Measurements from ENCODE around the gene B4GALT2. TPM values are rescaled to one million over a fixed set of nuclear protein-coding genes. Genes with fewer than 3 reads are reported as not detected.

Gene B4GALT2
- total and polyA plus RNA-seq, 4 donors = 34.8 to 139 (median 110) TPM

DNA sequence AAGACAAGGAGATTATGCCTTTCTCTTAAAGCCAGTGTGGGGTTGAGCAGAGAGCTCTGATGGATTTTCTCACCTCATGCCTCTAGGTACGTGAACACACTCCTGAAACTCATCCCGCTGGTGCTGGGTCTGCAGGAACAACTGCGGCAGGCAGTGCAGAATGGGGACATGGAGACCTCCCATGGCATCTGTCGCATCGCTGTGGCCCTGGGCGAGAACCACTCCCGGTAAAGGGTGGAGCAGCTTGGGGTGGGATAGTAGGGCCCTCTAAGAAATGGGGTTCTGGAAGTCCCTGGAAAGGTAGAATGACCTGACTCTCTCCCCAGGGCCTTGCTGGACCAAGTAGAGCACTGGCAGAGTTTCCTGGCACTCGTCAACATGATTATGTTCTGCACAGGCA lies 22.8 kb upstream of the B4GALT2 start:
- H3K27ac ChIP-seq (ENCODE audit: low read depth, low read length) = no peak overlapping the region
- no peaks in the 10 kb centered on the region for H3K27me3 ChIP-seq (ENCODE audit: control insufficient read depth, insufficient read depth, low read length)
- no peak for DNase-seq (ENCODE audit: low read depth in 4 of 6, low spot score in 6 of 6)
- peaks cover 18% of the 10 kb centered on the region for H3K4me1 ChIP-seq (ENCODE audit: control insufficient read depth, insufficient read depth, low read length)
- H3K9me3 ChIP-seq (ENCODE audit: control insufficient read depth, insufficient read depth, low read length) = no peaks in the 10 kb centered on the region
- no peak overlapping the region for H3K4me3 ChIP-seq (ENCODE audit: low read depth, low read length)
- peaks cover 44% of the 10 kb centered on the region for H3K36me3 ChIP-seq (ENCODE audit: control insufficient read depth, insufficient read depth, low read length)
- WGBS (ENCODE audit: insufficient coverage) = 97% methylated on average over 8 of the region's 8 CpGs

DNA sequence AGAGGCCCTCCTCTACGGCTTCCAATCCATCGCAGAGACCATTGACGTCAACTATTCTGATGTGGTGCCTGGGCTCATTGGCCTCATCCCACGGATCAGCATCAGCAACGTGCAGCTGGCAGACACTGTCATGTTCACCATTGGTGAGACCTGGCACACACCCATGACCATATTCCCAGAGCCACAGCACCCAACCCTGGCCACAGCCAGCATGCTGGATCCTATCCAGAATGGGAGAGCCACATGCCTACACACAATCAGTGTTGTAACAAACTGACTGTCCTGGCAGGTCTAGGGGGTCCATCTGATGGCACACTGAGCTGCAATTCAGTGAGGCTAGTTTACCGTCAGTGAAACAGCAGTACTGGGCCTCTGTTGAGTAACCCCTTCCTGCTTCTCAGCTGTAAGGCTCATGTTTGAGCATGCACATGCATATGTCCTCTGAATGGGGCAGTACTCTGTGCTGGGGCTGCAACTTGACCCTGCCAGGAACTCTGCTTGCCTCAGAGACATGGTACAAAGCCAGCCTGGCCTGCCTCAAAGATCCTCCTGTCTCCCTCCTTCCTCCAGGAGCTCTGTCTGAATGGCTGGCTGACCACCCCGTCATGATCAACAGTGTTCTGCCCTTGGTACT lies 21.5 kb upstream of the B4GALT2 start:
- Histone ChIP-seq H3K27me3 (ENCODE audit: control insufficient read depth, insufficient read depth, low read length) (no peaks in the 10 kb centered on the region), H3K9me3 (ENCODE audit: control insufficient read depth, insufficient read depth, low read length) (no peaks in the 10 kb centered on the region), H3K4me3 (ENCODE audit: low read depth, low read length) (no peak overlapping the region), H3K27ac (ENCODE audit: low read depth, low read length) (no peak overlapping the region), H3K36me3 (ENCODE audit: control insufficient read depth, insufficient read depth, low read length) (peaks cover 54% of the 10 kb centered on the region), H3K4me1 (ENCODE audit: control insufficient read depth, insufficient read depth, low read length) (peaks cover 18% of the 10 kb centered on the region)
- DNase-seq (ENCODE audit: low read depth in 4 of 6, low spot score in 6 of 6) = no peak
- WGBS (ENCODE audit: insufficient coverage) = 88% methylated on average over 7 of the region's 7 CpGs

- Histone ChIP-seq H3K27ac (ENCODE audit: low read depth, low read length) (no peak overlapping the region), H3K27me3 (ENCODE audit: control insufficient read depth, insufficient read depth, low read length) (no peaks in the 10 kb centered on the region), H3K4me1 (ENCODE audit: control insufficient read depth, insufficient read depth, low read length) (peaks cover 9% of the 10 kb centered on the region), H3K4me3 (ENCODE audit: low read depth, low read length) (no peak overlapping the region), H3K36me3 (ENCODE audit: control insufficient read depth, insufficient read depth, low read length) (peaks cover 59% of the 10 kb centered on the region), H3K9me3 (ENCODE audit: control insufficient read depth, insufficient read depth, low read length) (no peaks in the 10 kb centered on the region)
- 72% methylated on average over 2 of the region's 9 CpGs for WGBS (ENCODE audit: insufficient coverage)
- peak in 1 of 6 donors; percentile 47 for DNase-seq (ENCODE audit: low read depth in 4 of 6, low spot score in 6 of 6)
Observed at GRCh38 chr1:43958351-43959255, 20.4 kb upstream of the B4GALT2 start.

- H3K27ac ChIP-seq (ENCODE audit: low read depth, low read length) = no peak overlapping the region
- peaks cover 78% of the 10 kb centered on the region for H3K36me3 ChIP-seq (ENCODE audit: control insufficient read depth, insufficient read depth, low read length)
- no peaks in the 10 kb centered on the region for H3K9me3 ChIP-seq (ENCODE audit: control insufficient read depth, insufficient read depth, low read length)
- WGBS (ENCODE audit: insufficient coverage) = 89% methylated on average over 8 of the region's 8 CpGs
- no peaks in the 10 kb centered on the region for H3K4me1 ChIP-seq (ENCODE audit: control insufficient read depth, insufficient read depth, low read length)
- H3K4me3 ChIP-seq (ENCODE audit: low read depth, low read length) = no peak overlapping the region
- no peak for DNase-seq (ENCODE audit: low read depth in 4 of 6, low spot score in 6 of 6)
- H3K27me3 ChIP-seq (ENCODE audit: control insufficient read depth, insufficient read depth, low read length) = no peaks in the 10 kb centered on the region
Observed at GRCh38 chr1:43960798-43961197, 18.2 kb upstream of the B4GALT2 start.

DNA sequence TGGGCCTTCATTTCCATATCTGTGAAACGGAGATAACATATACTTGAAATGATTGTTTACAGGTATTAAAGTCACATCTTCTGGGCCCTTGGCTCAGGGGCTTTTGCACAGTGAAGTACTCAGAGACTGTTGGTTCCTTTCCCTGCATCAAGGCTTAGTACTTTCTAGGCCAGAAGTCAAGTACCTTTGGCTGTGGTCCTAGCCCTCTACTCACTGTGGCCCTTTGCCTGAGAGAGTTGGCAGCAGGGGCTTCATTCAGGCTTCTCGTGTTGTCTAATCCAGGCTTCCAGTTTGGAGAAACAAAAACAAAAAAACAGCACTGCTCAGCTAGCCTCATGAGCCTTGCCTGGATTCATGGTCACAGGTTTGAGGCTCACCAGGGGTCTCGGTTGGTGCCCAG lies 17.3 kb upstream of the B4GALT2 start:
- Histone ChIP-seq H3K4me3 (ENCODE audit: low read depth, low read length) (no peak overlapping the region), H3K4me1 (ENCODE audit: control insufficient read depth, insufficient read depth, low read length) (no peaks in the 10 kb centered on the region), H3K27me3 (ENCODE audit: control insufficient read depth, insufficient read depth, low read length) (no peaks in the 10 kb centered on the region), H3K9me3 (ENCODE audit: control insufficient read depth, insufficient read depth, low read length) (no peaks in the 10 kb centered on the region), H3K27ac (ENCODE audit: low read depth, low read length) (no peak overlapping the region), H3K36me3 (ENCODE audit: control insufficient read depth, insufficient read depth, low read length) (peaks cover 80% of the 10 kb centered on the region)
- DNase-seq (ENCODE audit: low read depth in 4 of 6, low spot score in 6 of 6) = peak in 1 of 6 donors; percentile 24
- 77% methylated on average over 2 of the region's 3 CpGs for WGBS (ENCODE audit: insufficient coverage)

GRCh38 chr1:43962324-43962723 lies 16.7 kb upstream of the B4GALT2 start:
- H3K36me3 ChIP-seq (ENCODE audit: control insufficient read depth, insufficient read depth, low read length) = peaks cover 80% of the 10 kb centered on the region
- no peaks in the 10 kb centered on the region for H3K27me3 ChIP-seq (ENCODE audit: control insufficient read depth, insufficient read depth, low read length)
- H3K4me3 ChIP-seq (ENCODE audit: low read depth, low read length) = no peak overlapping the region
- WGBS (ENCODE audit: insufficient coverage) = 100% methylated on average over 2 of the region's 2 CpGs
- no peaks in the 10 kb centered on the region for H3K4me1 ChIP-seq (ENCODE audit: control insufficient read depth, insufficient read depth, low read length)
- H3K27ac ChIP-seq (ENCODE audit: low read depth, low read length) = no peak overlapping the region
- DNase-seq (ENCODE audit: low read depth in 4 of 6, low spot score in 6 of 6) = no peak
- H3K9me3 ChIP-seq (ENCODE audit: control insufficient read depth, insufficient read depth, low read length) = no peaks in the 10 kb centered on the region

DNA sequence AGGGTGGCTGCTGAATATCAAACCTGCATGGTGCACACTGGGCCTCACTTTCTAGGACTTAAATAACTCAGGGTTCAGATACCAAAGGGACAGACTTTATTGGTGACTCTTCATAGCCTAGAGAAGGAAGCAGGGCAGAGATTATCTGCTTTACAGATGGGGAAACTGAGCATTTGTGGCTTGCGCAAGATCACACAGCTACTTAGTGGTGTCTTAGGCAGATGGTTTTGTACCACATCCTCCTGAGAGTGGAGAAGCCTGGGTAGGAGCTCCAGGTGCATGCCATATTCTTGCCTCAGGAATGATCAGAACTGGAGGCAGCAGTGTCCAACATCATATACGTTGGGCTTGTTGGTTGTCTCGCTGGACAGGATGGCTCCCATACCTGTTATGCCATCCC lies 16.0 kb upstream of the B4GALT2 start:
- no peaks in the 10 kb centered on the region for H3K27me3 ChIP-seq (ENCODE audit: control insufficient read depth, insufficient read depth, low read length)
- WGBS (ENCODE audit: insufficient coverage) = 95% methylated on average over 3 of the region's 3 CpGs
- H3K4me1 ChIP-seq (ENCODE audit: control insufficient read depth, insufficient read depth, low read length) = no peaks in the 10 kb centered on the region
- H3K27ac ChIP-seq (ENCODE audit: low read depth, low read length) = no peak overlapping the region
- no peaks in the 10 kb centered on the region for H3K9me3 ChIP-seq (ENCODE audit: control insufficient read depth, insufficient read depth, low read length)
- H3K4me3 ChIP-seq (ENCODE audit: low read depth, low read length) = no peak overlapping the region
- no peak for DNase-seq (ENCODE audit: low read depth in 4 of 6, low spot score in 6 of 6)
- H3K36me3 ChIP-seq (ENCODE audit: control insufficient read depth, insufficient read depth, low read length) = peaks cover 79% of the 10 kb centered on the region

GRCh38 chr1:43963890-43964289 lies 15.1 kb upstream of the B4GALT2 start:
- Histone ChIP-seq H3K4me3 (ENCODE audit: low read depth, low read length) (no peak overlapping the region), H3K27ac (ENCODE audit: low read depth, low read length) (no peak overlapping the region), H3K9me3 (ENCODE audit: control insufficient read depth, insufficient read depth, low read length) (no peaks in the 10 kb centered on the region), H3K4me1 (ENCODE audit: control insufficient read depth, insufficient read depth, low read length) (no peaks in the 10 kb centered on the region), H3K27me3 (ENCODE audit: control insufficient read depth, insufficient read depth, low read length) (no peaks in the 10 kb centered on the region), H3K36me3 (ENCODE audit: control insufficient read depth, insufficient read depth, low read length) (peaks cover 70% of the 10 kb centered on the region)
- WGBS (ENCODE audit: insufficient coverage) = 80% methylated on average over 1 of the region's 5 CpGs
- no peak for DNase-seq (ENCODE audit: low read depth in 4 of 6, low spot score in 6 of 6)

- H3K4me3 ChIP-seq (ENCODE audit: low read depth, low read length) = no peak overlapping the region
- no peak for DNase-seq (ENCODE audit: low read depth in 4 of 6, low spot score in 6 of 6)
- peaks cover 64% of the 10 kb centered on the region for H3K36me3 ChIP-seq (ENCODE audit: control insufficient read depth, insufficient read depth, low read length)
- H3K27ac ChIP-seq (ENCODE audit: low read depth, low read length) = no peak overlapping the region
- H3K9me3 ChIP-seq (ENCODE audit: control insufficient read depth, insufficient read depth, low read length) = no peaks in the 10 kb centered on the region
- WGBS (ENCODE audit: insufficient coverage) = 94% methylated on average over 3 of the region's 3 CpGs
- no peaks in the 10 kb centered on the region for H3K27me3 ChIP-seq (ENCODE audit: control insufficient read depth, insufficient read depth, low read length)
- H3K4me1 ChIP-seq (ENCODE audit: control insufficient read depth, insufficient read depth, low read length) = peaks cover 7% of the 10 kb centered on the region
Observed at GRCh38 chr1:43965316-43965715, 13.7 kb upstream of the B4GALT2 start.

Data from spinal cord (tissue), 10 donors.